GM23338 (cell line): ENCODE measurements around the gene COBLL1.

Experiments used
- CTCF ChIP-seq, 2 experiments: fragments of 200-600 bp in 1 of 2; sonication (generic) in 1 of 2; conservative IDR thresholded peaks; 2 replicates each; pipeline versions ENCODE4 v1.5.1 to v1.6.1; 2016 to 2017; ENCODE audit warnings: antibody characterized with exemption in 2 of 2, low read depth in 2 of 2, mild to moderate bottlenecking in 2 of 2, moderate library complexity in 1 of 2
- EZH2 ChIP-seq: fragments of 200-600 bp; sonication (generic); IDR thresholded peaks from one replicate; pipeline ENCODE4 v1.8.0; 2017; ENCODE audit warnings: antibody characterized with exemption, mild to moderate bottlenecking, low read depth; ENCODE audit not compliant: unreplicated experiment
- JUNB ChIP-seq: IDR thresholded peaks from one replicate; pipeline ENCODE4 v1.6.1; 2016; ENCODE audit warnings: antibody characterized with exemption; ENCODE audit not compliant: unreplicated experiment
- STAT1 ChIP-seq: IDR thresholded peaks from one replicate; pipeline ENCODE4 v1.6.1; 2016; ENCODE audit warnings: antibody characterized with exemption; ENCODE audit not compliant: unreplicated experiment
- TF ChIP-seq, protein P1 (sequence below): IDR thresholded peaks from one replicate; pipeline ENCODE4 v1.6.1; 2018; ENCODE audit warnings: antibody characterized with exemption; ENCODE audit not compliant: unreplicated experiment

DNA sequence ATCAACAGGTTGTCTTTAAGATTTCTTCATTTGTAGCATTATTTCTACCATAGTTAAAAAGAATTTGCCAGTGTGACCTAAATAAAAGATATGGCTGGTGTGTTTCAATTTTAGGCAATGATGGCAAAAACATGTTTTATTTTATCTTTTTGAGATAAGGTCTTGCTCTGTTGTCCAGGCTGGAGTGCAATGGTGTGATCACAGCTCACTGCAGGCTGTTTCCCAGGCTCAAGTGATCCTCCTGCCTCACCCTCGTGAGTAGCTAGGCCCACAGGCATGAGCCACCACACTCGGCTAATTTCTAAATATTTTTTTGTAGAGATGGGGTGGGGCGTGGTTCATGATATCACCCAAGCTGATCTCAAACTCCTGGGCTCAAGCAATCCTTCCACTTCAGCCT, 47.0 kb upstream of the COBLL1 start:
- TF ChIP-seq CTCF (conservative IDR thresholded peaks at IDR 0.05; ENCODE audit: low read depth in 2 of 2) (no peak), JUNB (no peak), EZH2 (no peak), STAT1 (no peak)
- TF ChIP-seq, protein P1, sequence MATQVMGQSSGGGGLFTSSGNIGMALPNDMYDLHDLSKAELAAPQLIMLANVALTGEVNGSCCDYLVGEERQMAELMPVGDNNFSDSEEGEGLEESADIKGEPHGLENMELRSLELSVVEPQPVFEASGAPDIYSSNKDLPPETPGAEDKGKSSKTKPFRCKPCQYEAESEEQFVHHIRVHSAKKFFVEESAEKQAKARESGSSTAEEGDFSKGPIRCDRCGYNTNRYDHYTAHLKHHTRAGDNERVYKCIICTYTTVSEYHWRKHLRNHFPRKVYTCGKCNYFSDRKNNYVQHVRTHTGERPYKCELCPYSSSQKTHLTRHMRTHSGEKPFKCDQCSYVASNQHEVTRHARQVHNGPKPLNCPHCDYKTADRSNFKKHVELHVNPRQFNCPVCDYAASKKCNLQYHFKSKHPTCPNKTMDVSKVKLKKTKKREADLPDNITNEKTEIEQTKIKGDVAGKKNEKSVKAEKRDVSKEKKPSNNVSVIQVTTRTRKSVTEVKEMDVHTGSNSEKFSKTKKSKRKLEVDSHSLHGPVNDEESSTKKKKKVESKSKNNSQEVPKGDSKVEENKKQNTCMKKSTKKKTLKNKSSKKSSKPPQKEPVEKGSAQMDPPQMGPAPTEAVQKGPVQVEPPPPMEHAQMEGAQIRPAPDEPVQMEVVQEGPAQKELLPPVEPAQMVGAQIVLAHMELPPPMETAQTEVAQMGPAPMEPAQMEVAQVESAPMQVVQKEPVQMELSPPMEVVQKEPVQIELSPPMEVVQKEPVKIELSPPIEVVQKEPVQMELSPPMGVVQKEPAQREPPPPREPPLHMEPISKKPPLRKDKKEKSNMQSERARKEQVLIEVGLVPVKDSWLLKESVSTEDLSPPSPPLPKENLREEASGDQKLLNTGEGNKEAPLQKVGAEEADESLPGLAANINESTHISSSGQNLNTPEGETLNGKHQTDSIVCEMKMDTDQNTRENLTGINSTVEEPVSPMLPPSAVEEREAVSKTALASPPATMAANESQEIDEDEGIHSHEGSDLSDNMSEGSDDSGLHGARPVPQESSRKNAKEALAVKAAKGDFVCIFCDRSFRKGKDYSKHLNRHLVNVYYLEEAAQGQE, result no peak
